SH-SY5Y (cell line): ENCODE data around the gene MSH5.

Source experiments
- GATA2 ChIP-seq: IDR thresholded peaks from 2 replicates; pipeline ENCODE4 v1.6.1; 2011; ENCODE audit warnings: mild to moderate bottlenecking, low read depth, low read length
- GATA3 ChIP-seq: IDR thresholded peaks from 2 replicates; pipeline ENCODE4 v1.6.1; 2011; ENCODE audit warnings: low read depth, mild to moderate bottlenecking, low read length, moderate library complexity

- no peak for TF ChIP-seq GATA2
- no peak for TF ChIP-seq GATA3
These were observed 45.7 kb downstream of the MSH5 start for GRCh38 chr6:31785475-31785874.
